GM12865 (cell line): ENCODE data around the gene GOLGA6L7.

Experiments used
- DNase-seq: peaks from one replicate; pipeline ENCODE4 v3.0.0; 2010; ENCODE audit warnings: low read depth
- H3K4me3 ChIP-seq: 2 replicates; pipeline ENCODE4 v1.5.1; 2011; ENCODE audit warnings: mild to moderate bottlenecking, low read depth, low read length, control low read depth
- CTCF ChIP-seq: IDR thresholded peaks from 2 replicates; pipeline ENCODE4 v1.5.1; 2011; ENCODE audit warnings: low read length, control low read depth, low read depth, inconsistent platforms; ENCODE audit not compliant: insufficient read depth; ENCODE audit errors: missing control alignments

GOLGA6L7 gene

DNA sequence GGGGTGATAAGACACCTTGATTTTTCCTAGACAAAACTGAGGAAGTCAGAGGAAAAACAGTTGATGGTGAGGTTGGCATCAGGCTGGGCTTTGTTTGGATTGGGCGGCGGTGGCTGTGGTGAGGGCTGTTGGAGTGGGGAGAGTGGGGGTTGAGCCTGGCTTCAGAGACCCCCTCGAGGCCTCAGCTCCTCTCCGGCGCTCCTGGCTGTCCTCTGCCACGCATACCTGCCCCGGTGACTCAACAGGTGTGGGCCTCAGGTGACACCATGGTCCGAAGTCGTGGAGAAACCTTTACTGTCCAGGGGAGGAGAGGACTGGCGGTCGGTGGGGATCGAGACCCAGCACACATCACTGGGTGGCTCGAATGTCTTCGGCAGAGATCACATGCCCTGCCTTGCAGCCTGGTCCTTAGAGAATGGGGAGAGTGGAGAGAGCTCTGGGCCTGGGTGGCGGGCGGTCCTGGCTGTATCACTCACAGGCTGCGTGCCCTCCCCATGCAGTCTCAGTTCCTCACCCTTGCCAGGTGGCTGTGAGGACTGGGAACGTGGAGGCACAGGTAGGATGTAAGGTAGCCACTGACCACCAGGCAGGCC lies 40.0 kb upstream of the GOLGA6L7 start:
- H3K4me3 ChIP-seq = no peak overlapping the region
- no peak for TF ChIP-seq CTCF
- no peak for DNase-seq

- H3K4me3 ChIP-seq = no peak overlapping the region
- no peak for DNase-seq
- no peak for TF ChIP-seq CTCF
These were observed 39.1 kb upstream of the GOLGA6L7 start for GRCh38 chr15:28887339-28888174.

GRCh38 chr15:28886431-28887338 lies 38.2 kb upstream of the GOLGA6L7 start:
- no peak for TF ChIP-seq CTCF
- H3K4me3 ChIP-seq = no peak overlapping the region
- no peak for DNase-seq

- TF ChIP-seq CTCF = no peak
- no peak within 1 kb of the TSS for H3K4me3 ChIP-seq
- DNase-seq = no peak
These were observed 37.4 kb upstream of the GOLGA6L7 start, which contains the start of gene APBA2 for GRCh38 chr15:28885630-28886430. Gene APBA2 (plus strand): TSS chr15:28885974. CDS start chr15:29053885, 167,911 bp downstream.

DNA sequence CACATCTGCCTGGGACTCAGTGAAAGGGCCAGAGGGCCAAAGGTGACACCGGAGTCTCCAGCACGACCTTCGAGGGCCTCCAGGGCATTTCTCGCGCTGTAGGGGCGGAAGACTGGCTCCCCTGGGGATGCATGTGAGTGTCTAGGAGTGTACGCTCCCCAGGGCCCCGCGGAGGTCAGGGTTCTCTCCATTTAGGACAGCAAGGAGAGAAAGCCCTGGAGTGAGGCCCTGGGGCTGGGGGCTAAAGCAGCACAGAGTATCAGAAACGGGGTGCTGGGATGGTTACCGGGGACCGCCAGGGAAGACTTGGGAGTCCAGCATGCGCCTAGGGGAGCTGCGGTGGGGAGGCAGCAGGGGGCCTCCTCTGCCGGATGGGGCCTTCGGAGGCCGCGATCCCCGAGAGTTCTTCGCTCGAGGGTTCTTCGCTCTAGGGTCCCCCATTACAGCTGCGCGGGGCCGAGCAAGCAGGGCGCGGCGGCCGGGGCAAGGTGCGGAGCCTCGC lies 36.7 kb upstream of the GOLGA6L7 start:
- no peak for TF ChIP-seq CTCF

More for the DNA sequence above, 36.7 kb upstream of the GOLGA6L7 start:
- DNase-seq = no peak
- H3K4me3 ChIP-seq = no peak overlapping the region
